H1 (cell line): ENCODE data around the gene RIPOR3.

Experiments used
- CEBPB ChIP-seq: IDR thresholded peaks from 2 replicates; pipeline ENCODE4 v1.6.1; 2012; ENCODE audit warnings: low read depth, low read length
- POLR2AphosphoS5 ChIP-seq: IDR thresholded peaks from 2 replicates; pipeline ENCODE4 v1.6.1; 2011; ENCODE audit warnings: low read depth, low read length
- RAD21 ChIP-seq, 2 experiments: IDR thresholded peaks in 1 of 2; conservative IDR thresholded peaks in 1 of 2; 2 replicates each; pipeline ENCODE4 v1.6.1; 2011; ENCODE audit warnings: low read depth in 2 of 2, low read length in 2 of 2, improper control_type of control experiment in 1 of 2, inconsistent platforms in 1 of 2, mild to moderate bottlenecking in 1 of 2, moderate library complexity in 1 of 2
- RNF2 ChIP-seq: fragments of 200-900, 300-1000 bp; sonication (generic); IDR thresholded peaks from 2 replicates; pipeline ENCODE4 v1.7.1; 2016; ENCODE audit warnings: borderline replicate concordance, low read depth, mild to moderate bottlenecking, antibody characterized with exemption, low read length; ENCODE audit not compliant: poor library complexity, severe bottlenecking; ENCODE audit errors: missing control alignments
- RXRA ChIP-seq: IDR thresholded peaks from 2 replicates; pipeline ENCODE4 v1.6.1; 2011; ENCODE audit warnings: low read depth, mild to moderate bottlenecking, low read length, moderate library complexity; ENCODE audit not compliant: insufficient read depth
- TF ChIP-seq, protein P1 (sequence below), 3 experiments: IDR thresholded peaks; 1 replicate in 2 of 3; 2 replicates in 1 of 3; pipeline versions ENCODE4 v1.5.1 to v1.6.1; 2011; ENCODE audit warnings: low read length in 3 of 3, mild to moderate bottlenecking in 3 of 3, inconsistent platforms in 2 of 3, low read depth in 1 of 3, moderate library complexity in 1 of 3; ENCODE audit not compliant: insufficient read depth in 1 of 3; ENCODE audit errors: control extremely low read depth in 1 of 3

DNA sequence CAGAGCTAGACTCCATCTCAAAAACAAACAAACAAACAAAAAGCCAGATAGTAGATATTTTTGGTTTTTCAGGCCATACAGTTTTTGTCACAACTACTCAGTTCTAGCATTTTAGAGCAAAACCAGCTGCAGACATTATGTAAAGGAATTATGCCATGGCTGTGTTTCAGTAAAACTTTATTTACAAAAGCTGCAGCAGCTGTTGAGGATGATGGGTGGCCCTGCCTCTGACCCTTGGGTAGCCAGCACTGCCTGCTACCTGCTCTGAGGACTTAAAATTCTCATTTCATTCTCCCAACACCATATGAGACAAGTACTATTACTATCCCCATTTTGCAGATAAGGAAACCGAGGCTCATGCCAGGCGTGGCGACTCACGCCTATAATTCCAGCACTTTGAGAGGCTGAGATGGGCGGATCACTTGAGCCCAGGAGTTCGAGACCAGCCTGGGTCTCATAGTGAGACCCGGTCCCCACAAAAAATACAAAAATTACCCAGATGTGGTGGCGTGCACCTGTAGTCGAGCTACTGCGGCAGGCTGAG is 56.3 kb downstream of the RIPOR3 start:
- TF ChIP-seq, protein P1, sequence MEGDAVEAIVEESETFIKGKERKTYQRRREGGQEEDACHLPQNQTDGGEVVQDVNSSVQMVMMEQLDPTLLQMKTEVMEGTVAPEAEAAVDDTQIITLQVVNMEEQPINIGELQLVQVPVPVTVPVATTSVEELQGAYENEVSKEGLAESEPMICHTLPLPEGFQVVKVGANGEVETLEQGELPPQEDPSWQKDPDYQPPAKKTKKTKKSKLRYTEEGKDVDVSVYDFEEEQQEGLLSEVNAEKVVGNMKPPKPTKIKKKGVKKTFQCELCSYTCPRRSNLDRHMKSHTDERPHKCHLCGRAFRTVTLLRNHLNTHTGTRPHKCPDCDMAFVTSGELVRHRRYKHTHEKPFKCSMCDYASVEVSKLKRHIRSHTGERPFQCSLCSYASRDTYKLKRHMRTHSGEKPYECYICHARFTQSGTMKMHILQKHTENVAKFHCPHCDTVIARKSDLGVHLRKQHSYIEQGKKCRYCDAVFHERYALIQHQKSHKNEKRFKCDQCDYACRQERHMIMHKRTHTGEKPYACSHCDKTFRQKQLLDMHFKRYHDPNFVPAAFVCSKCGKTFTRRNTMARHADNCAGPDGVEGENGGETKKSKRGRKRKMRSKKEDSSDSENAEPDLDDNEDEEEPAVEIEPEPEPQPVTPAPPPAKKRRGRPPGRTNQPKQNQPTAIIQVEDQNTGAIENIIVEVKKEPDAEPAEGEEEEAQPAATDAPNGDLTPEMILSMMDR (IDR thresholded peaks at IDR 0.05; ENCODE audit: control extremely low read depth in 1 of 3, insufficient read depth in 1 of 3, low read depth in 1 of 3, low read length in 3 of 3): no peak
- TF ChIP-seq RXRA: no peak
- TF ChIP-seq POLR2AphosphoS5: no peak
- TF ChIP-seq CEBPB: no peak
- no peak for TF ChIP-seq RAD21 (IDR thresholded peaks at IDR 0.05 in 1 of 2, conservative IDR thresholded peaks at IDR 0.05 in 1 of 2; ENCODE audit: low read depth in 2 of 2, low read length in 2 of 2)
- TF ChIP-seq RNF2: no peak
